Measurements from ENCODE around the gene RAB4B.

- no peak for TF ChIP-seq CTCF (IDR thresholded peaks at IDR 0.05)
- TF ChIP-seq POLR2AphosphoS5 (IDR thresholded peaks at IDR 0.05), result no peak
- TF ChIP-seq EP300 (IDR thresholded peaks at IDR 0.05), result no peak
- no peak for TF ChIP-seq POLR2A (IDR thresholded peaks at IDR 0.05)
Observed at GRCh38 chr19:40804783-40805242, 26.8 kb downstream of the RAB4B start.
